MM.1S (cell line): ENCODE measurements around the gene DNAH6.
"Not testable (repeated sequence)": the region's sequence is repeated elsewhere in the genome, so short reads cannot be mapped to it uniquely, and the experiment has no call there.

Experiments used
- DNase-seq: peaks from one replicate; pipeline ENCODE4 v3.0.0-alpha.2; 2015
- H2AFZ ChIP-seq: fragments of 300-600 bp; sonication (generic); 2 replicates; pipeline ENCODE4 v1.6.0; 2016; ENCODE audit warnings: antibody characterized with exemption, low read length
- H3F3A ChIP-seq: fragments of 300-600 bp; sonication (generic); 2 replicates; pipeline ENCODE4 v1.6.1; 2016; ENCODE audit warnings: mild to moderate bottlenecking, antibody characterized with exemption, low read length, moderate library complexity, mixed read lengths; ENCODE audit not compliant: insufficient read depth
- H3K27ac ChIP-seq: fragments of 300-600 bp; sonication (generic); 2 replicates; pipeline ENCODE4 v1.5.1; 2016; ENCODE audit warnings: mild to moderate bottlenecking, low read length
- H3K27me3 ChIP-seq: fragments of 300-600 bp; sonication (generic); replicated peaks from 2 replicates; pipeline ENCODE4 v1.6.0; 2016; ENCODE audit warnings: low read length; ENCODE audit not compliant: insufficient read depth
- H3K36me3 ChIP-seq: fragments of 300-600 bp; sonication (generic); replicated peaks from 2 replicates; pipeline ENCODE4 v1.6.1; 2016; ENCODE audit warnings: mild to moderate bottlenecking, low read length, mixed read lengths; ENCODE audit not compliant: insufficient read depth
- H3K4me1 ChIP-seq: fragments of 300-600 bp; sonication (generic); 2 replicates; pipeline ENCODE4 v1.6.1; 2016; ENCODE audit warnings: low read length, mixed read lengths
- H3K4me2 ChIP-seq: fragments of 300-600 bp; sonication (generic); 2 replicates; pipeline ENCODE4 v1.6.0; 2016; ENCODE audit warnings: low read depth, low read length
- H3K4me3 ChIP-seq: fragments of 300-600 bp; sonication (generic); 2 replicates; pipeline ENCODE4 v1.5.1; 2016; ENCODE audit warnings: low read length, mixed read lengths
- H3K79me2 ChIP-seq: fragments of 300-600 bp; sonication (generic); 2 replicates; pipeline ENCODE4 v1.6.1; 2016; ENCODE audit warnings: mixed run types, low read length, mixed read lengths
- H3K9ac ChIP-seq: fragments of 300-600 bp; sonication (generic); 2 replicates; pipeline ENCODE4 v1.6.1; 2016; ENCODE audit warnings: low read length, mixed read lengths
- H3K9me2 ChIP-seq: fragments of 300-600 bp; sonication (generic); replicated peaks from 2 replicates; pipeline ENCODE4 v1.6.1; 2016; ENCODE audit warnings: mild to moderate bottlenecking, low read length, mixed read lengths; ENCODE audit not compliant: insufficient read depth
- H3K9me3 ChIP-seq: fragments of 300-600 bp; sonication (generic); replicated peaks from 2 replicates; pipeline ENCODE4 v1.6.1; 2016; ENCODE audit warnings: mild to moderate bottlenecking, low read length, mixed read lengths; ENCODE audit not compliant: insufficient read depth
- H4K20me1 ChIP-seq: fragments of 300-600 bp; sonication (generic); 2 replicates; pipeline ENCODE4 v1.6.1; 2016; ENCODE audit warnings: mild to moderate bottlenecking, low read length, moderate library complexity, mixed read lengths; ENCODE audit not compliant: insufficient read depth
- EZH2 ChIP-seq: fragments of 300-600 bp; sonication (generic); optimal IDR thresholded peaks from 2 replicates; pipeline ENCODE3; 2017; ENCODE audit warnings: low read depth, mild to moderate bottlenecking, antibody characterized with exemption, low read length, mixed read lengths
- EZH2phosphoT487 ChIP-seq: fragments of 300-600 bp; sonication (generic); IDR thresholded peaks from 2 replicates; pipeline ENCODE4 v1.6.1; 2018; ENCODE audit warnings: antibody characterized with exemption, low read length
- TF ChIP-seq, protein P1 (sequence below): fragments of 300-600 bp; sonication (generic); IDR thresholded peaks from 2 replicates; pipeline ENCODE4 v1.5.1; 2016; ENCODE audit warnings: antibody characterized with exemption, low read length, mixed read lengths

DNAH6 gene, protein sequence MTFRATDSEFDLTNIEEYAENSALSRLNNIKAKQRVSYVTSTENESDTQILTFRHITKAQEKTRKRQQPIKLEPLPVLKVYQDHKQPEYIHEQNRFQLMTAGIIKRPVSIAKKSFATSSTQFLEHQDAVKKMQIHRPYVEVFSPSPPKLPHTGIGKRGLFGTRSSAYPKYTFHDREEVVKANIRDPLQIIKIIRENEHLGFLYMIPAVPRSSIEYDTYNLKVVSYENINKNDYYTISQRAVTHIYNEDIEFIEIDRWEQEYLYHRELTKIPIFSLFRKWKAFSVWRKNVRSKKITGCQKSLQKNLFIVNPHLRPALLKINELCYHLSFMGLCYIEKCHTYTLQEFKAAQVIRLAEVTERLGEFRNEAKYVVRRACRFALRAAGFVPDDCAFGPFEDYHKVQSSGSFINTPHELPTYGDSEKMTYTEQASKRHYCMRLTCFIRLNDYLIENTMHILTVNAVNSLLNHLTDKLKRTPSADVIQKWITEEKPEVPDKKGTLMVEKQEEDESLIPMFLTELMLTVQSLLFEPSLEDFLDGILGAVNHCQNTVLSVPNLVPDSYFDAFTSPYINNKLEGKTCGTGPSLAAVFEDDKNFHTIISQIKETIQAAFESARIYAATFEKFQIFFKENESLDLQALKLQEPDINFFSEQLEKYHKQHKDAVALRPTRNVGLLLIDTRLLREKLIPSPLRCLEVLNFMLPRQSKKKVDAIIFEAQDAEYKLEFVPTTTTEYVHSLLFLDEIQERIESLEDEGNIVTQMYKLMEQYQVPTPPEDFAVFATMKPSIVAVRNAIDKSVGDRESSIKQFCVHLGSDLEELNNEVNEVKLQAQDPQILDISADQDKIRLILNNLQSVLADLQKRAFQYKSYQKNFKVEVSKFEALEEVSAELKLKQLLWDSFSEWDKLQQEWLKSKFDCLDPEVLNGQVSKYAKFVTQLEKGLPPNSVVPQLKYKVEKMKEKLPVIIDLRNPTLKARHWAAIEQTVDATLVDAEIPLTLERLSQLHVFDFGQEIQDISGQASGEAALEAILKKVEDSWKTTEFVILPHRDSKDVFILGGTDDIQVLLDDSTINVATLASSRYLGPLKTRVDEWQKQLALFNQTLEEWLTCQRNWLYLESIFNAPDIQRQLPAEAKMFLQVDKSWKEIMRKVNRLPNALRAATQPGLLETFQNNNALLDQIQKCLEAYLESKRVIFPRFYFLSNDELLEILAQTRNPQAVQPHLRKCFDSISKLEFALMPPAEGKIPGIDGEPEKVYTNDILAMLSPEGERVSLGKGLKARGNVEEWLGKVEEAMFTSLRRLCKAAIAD (N-terminal part only)

DNA sequence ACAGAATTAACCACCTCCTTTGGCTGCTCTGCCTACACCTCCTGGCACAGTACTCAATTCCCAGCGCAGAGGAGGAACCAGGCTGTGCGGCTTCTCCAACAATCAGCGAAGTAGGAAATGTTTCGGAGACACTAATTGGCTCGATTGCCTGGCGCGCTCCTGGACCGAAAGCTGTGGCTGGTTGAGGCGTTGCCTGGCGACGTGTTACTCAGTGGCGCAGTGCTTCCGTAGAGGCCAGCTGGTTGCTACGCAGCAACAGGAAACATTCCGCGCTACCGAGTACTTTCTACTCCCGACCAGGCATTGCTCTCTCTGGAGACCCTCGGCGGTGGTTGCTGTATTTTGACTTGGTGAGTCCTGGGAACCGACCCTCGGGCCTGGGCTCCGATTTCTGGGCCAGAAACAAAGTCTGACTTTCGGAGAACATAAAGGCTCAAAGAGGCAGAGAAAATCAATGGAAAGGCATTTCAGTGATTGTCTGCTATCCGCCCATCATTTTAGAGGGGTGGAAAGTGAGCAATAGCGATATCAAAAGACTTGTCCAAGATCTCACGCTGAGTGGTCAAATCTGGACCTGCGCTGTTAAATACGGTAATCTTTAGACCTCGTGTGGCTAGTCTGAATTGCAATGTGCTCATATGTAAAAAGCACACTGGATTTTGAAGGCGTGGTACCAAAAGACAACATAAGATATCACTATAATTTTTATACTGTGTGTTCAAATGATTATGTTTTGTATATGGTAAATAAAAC is at the start of gene DNAH6:
Gene DNAH6, plus strand, starts transcription at position 265 of the 753 bp plus-strand sequence. CDS start 1,329 bp downstream, outside the sequence.
- H3K4me2 ChIP-seq: peak within 1 kb of the TSS; percentile 58

DNA sequence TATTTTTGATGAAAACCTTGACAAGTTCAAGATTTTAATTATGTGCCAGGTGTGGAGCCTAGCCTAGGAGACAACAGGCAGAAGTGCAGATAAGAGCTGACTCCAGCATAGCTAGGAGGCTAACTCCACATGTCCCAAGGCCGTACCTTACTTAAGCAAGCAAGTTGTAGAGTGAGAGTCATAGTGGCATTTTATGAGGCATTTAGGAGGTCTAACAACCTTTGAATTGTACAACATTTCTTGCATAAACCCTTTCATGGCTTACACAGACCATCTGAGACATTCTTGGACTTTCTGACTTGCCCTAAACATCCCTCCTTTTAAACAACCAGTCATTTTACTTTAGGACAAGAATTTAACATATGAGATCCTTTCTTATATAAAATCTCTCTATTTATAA is 48.9 kb upstream of the DNAH6 start:
- Histone ChIP-seq H3K9me3 (no peaks in the 10 kb centered on the region), H2AFZ (no peak overlapping the region), H3K27ac (no peak overlapping the region)

More for the DNA sequence above, at the start of gene DNAH6:
- Histone ChIP-seq H3K9ac (peak within 1 kb of the TSS; percentile 23; the same call in 1 of the 2 replicates), H3F3A (no peaks in the 10 kb centered on the region), H3K27me3 (no peaks in the 10 kb centered on the region), H3K36me3 (no peaks in the 10 kb centered on the region), H3K4me3 (peak within 1 kb of the TSS; percentile 41), H3K9me2 (no peaks in the 10 kb centered on the region), H3K9me3 (no peaks in the 10 kb centered on the region), H3K79me2 (no peaks in the 10 kb centered on the region), H3K27ac (no peak within 1 kb of the TSS), H4K20me1 (no peaks in the 10 kb centered on the region), H2AFZ (peak within 1 kb of the TSS; percentile 23; the same call in 1 of the 2 replicates), H3K4me1 (no peaks in the 10 kb centered on the region)
- TF ChIP-seq EZH2 (no peak), EZH2phosphoT487 (no peak)
- TF ChIP-seq, protein P1, sequence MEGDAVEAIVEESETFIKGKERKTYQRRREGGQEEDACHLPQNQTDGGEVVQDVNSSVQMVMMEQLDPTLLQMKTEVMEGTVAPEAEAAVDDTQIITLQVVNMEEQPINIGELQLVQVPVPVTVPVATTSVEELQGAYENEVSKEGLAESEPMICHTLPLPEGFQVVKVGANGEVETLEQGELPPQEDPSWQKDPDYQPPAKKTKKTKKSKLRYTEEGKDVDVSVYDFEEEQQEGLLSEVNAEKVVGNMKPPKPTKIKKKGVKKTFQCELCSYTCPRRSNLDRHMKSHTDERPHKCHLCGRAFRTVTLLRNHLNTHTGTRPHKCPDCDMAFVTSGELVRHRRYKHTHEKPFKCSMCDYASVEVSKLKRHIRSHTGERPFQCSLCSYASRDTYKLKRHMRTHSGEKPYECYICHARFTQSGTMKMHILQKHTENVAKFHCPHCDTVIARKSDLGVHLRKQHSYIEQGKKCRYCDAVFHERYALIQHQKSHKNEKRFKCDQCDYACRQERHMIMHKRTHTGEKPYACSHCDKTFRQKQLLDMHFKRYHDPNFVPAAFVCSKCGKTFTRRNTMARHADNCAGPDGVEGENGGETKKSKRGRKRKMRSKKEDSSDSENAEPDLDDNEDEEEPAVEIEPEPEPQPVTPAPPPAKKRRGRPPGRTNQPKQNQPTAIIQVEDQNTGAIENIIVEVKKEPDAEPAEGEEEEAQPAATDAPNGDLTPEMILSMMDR: no peak
- peak; percentile 62 for DNase-seq

GRCh38 chr2:84472423-84472822 is 43.9 kb upstream of the DNAH6 start:
- H3K4me2 ChIP-seq, H3K36me3 ChIP-seq, H3K4me3 ChIP-seq, H3K9me3 ChIP-seq, H3K9ac ChIP-seq, H3K4me1 ChIP-seq, H3K27me3 ChIP-seq, DNase-seq, H2AFZ ChIP-seq, H4K20me1 ChIP-seq, H3F3A ChIP-seq, H3K9me2 ChIP-seq, H3K79me2 ChIP-seq, H3K27ac ChIP-seq: not testable (repeated sequence)

More for the DNA sequence above, 48.9 kb upstream of the DNAH6 start:
- Histone ChIP-seq H3K4me1 (no peaks in the 10 kb centered on the region), H3K36me3 (no peaks in the 10 kb centered on the region), H4K20me1 (no peaks in the 10 kb centered on the region), H3K79me2 (no peaks in the 10 kb centered on the region), H3K9ac (no peak overlapping the region), H3K27me3 (no peaks in the 10 kb centered on the region), H3K4me2 (no peak overlapping the region), H3F3A (no peaks in the 10 kb centered on the region), H3K4me3 (no peak overlapping the region), H3K9me2 (no peaks in the 10 kb centered on the region)
- no peak for DNase-seq
- TF ChIP-seq, protein P1: no peak
- no peak for TF ChIP-seq EZH2
- TF ChIP-seq EZH2phosphoT487: no peak
